SH-SY5Y (cell line): ENCODE data around the gene ZNF160.

ENCODE experiments used
- GATA2 ChIP-seq: IDR thresholded peaks from 2 replicates; pipeline ENCODE4 v1.6.1; 2011; ENCODE audit warnings: mild to moderate bottlenecking, low read depth, low read length
- GATA3 ChIP-seq: IDR thresholded peaks from 2 replicates; pipeline ENCODE4 v1.6.1; 2011; ENCODE audit warnings: low read depth, mild to moderate bottlenecking, low read length, moderate library complexity

DNA sequence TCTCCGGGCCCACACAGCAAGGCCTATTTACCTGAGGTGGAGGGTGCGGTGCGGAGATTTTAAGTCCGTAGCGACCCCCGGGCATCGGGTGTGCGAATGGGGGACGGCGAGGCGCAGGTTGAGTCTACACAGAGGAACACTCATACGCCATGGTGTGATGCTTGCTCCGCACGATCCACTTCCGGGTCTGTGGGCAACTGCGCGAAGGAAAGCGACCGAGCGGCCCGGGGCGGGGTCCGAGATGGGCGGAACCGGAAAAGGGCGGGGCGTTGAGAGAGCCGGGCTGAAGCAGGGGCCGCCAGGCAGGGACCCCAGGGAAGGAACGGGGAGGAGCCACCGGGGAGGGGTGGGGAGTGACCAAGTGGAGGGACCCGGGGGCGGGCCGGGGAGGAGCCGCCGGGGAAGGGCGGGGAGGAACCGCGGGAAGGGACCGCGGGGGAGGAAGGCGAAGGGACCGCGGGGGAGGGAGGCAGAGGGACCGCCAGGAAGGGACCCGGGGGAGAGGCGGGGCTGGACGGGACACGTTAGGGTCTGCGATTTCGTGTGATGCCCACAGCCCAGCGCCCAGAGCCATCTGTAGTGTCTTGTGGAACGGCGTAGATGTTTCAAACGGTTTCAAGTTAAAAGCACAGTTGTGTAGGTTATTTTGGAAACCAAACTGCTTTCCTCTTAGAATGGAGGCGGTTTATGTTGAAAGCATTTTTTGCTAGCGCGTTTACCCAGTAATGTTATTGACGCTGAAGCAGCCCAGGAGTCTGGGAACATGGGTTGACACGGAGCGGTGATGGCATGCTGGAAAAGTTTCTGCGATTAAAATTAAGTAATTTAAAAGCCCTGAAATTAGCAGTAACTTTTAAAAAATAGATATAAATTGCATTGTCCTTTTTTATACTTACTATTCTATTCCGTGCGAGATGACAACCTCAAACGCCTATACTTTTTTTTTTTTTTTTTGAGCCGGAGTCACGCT is at the start of gene ZNF160:
- TF ChIP-seq GATA2: no peak
- TF ChIP-seq GATA3: no peak
